Liver (tissue), 9 donors: Measurements from ENCODE around the gene UVSSA. TPM values are rescaled to one million over a fixed set of nuclear protein-coding genes. Genes with fewer than 3 reads are reported as not detected.

Experiments
- DNase-seq: peaks from one replicate; pipeline ENCODE4 v3.0.0-alpha.2; 2017; ENCODE audit warnings: low spot score
- H3K27ac ChIP-seq, 2 donors: one replicate each; pipeline ENCODE4 v1.7.0; 2013; ENCODE audit warnings: inconsistent platforms in 2 of 2, low read length in 2 of 2, control low read depth in 1 of 2, low read depth in 1 of 2, mild to moderate bottlenecking in 1 of 2
- H3K27me3 ChIP-seq, 4 donors: one replicate each; pipeline versions ENCODE4 v1.6.1 to v1.7.0; 2013; ENCODE audit warnings: low read length in 3 of 4, inconsistent platforms in 1 of 4, mild to moderate bottlenecking in 1 of 4, moderate library complexity in 1 of 4; ENCODE audit not compliant: control insufficient read depth in 4 of 4, insufficient read depth in 4 of 4
- H3K36me3 ChIP-seq, 4 donors: one replicate each; pipeline versions ENCODE4 v1.6.1 to v1.7.0; 2013; ENCODE audit warnings: low read length in 3 of 4, mild to moderate bottlenecking in 3 of 4, low read depth in 1 of 4, moderate library complexity in 1 of 4; ENCODE audit not compliant: control insufficient read depth in 4 of 4, insufficient read depth in 3 of 4
- H3K4me1 ChIP-seq, 4 donors: one replicate each; pipeline versions ENCODE4 v1.6.1 to v1.7.0; 2013; ENCODE audit warnings: low read length in 3 of 4, mild to moderate bottlenecking in 3 of 4, moderate library complexity in 1 of 4; ENCODE audit not compliant: control insufficient read depth in 4 of 4, insufficient read depth in 4 of 4
- H3K4me3 ChIP-seq, 3 donors: one replicate each; pipeline versions ENCODE4 v1.6.1 to v1.7.0; 2013; ENCODE audit warnings: low read length in 3 of 3, control low read depth in 1 of 3, low read depth in 1 of 3, mild to moderate bottlenecking in 1 of 3
- H3K9ac ChIP-seq, 2 donors: one replicate each; pipeline ENCODE4 v1.7.0; 2013; ENCODE audit warnings: low read length in 2 of 2, mild to moderate bottlenecking in 2 of 2, moderate library complexity in 2 of 2, control low read depth in 1 of 2, low read depth in 1 of 2
- H3K9me3 ChIP-seq, 4 donors: one replicate each; pipeline versions ENCODE4 v1.6.1 to v1.7.0; 2013; ENCODE audit warnings: low read length in 3 of 4; ENCODE audit not compliant: control insufficient read depth in 4 of 4
- ATF3 ChIP-seq: IDR thresholded peaks from 2 replicates; pipeline ENCODE4 v1.6.1; 2016; ENCODE audit warnings: antibody characterized with exemption
- EGR1 ChIP-seq, 2 donors: IDR thresholded peaks; 2 replicates each; pipeline ENCODE4 v1.6.1; 2016 to 2018; ENCODE audit warnings: antibody characterized with exemption in 2 of 2, low read depth in 2 of 2
- FOXA1 ChIP-seq: IDR thresholded peaks from 2 replicates; pipeline ENCODE4 v1.6.1; 2016; ENCODE audit warnings: antibody characterized with exemption
- GABPA ChIP-seq, 2 donors: IDR thresholded peaks in 1 of 2; conservative IDR thresholded peaks in 1 of 2; 2 replicates each; pipeline ENCODE4 v1.6.1; 2016; ENCODE audit warnings: antibody characterized with exemption in 2 of 2, mild to moderate bottlenecking in 1 of 2, moderate library complexity in 1 of 2
- HNF4A ChIP-seq, 2 donors: conservative IDR thresholded peaks; 2 replicates each; pipeline ENCODE4 v1.6.1; 2016; ENCODE audit warnings: antibody characterized with exemption in 2 of 2, mild to moderate bottlenecking in 2 of 2
- HNF4G ChIP-seq: IDR thresholded peaks from 2 replicates; pipeline ENCODE4 v1.6.1; 2016; ENCODE audit warnings: antibody characterized with exemption
- MAX ChIP-seq: IDR thresholded peaks from 2 replicates; pipeline ENCODE4 v1.6.1; 2016; ENCODE audit warnings: antibody characterized with exemption
- NR2F2 ChIP-seq: IDR thresholded peaks from 2 replicates; pipeline ENCODE4 v1.6.1; 2016; ENCODE audit warnings: antibody characterized with exemption
- RAD21 ChIP-seq, 2 donors: IDR thresholded peaks; 2 replicates each; pipeline ENCODE4 v1.6.1; 2016; ENCODE audit warnings: antibody characterized with exemption in 2 of 2, mild to moderate bottlenecking in 2 of 2
- TAF1 ChIP-seq: conservative IDR thresholded peaks from 2 replicates; pipeline ENCODE4 v1.6.1; 2016; ENCODE audit warnings: antibody characterized with exemption, mild to moderate bottlenecking
- WGBS: extraction: QIAGEN DNeasy Blood & Tissue Kit; methylation state at CpG from one replicate; pipeline ENCODE4 v1.1.7; 2013; 5-methylcytosine and 5-hydroxymethylcytosine counted together
- polyA plus RNA-seq, 2 donors: library from polyadenylated mRNA; stranded (reverse) in 1 of 2; unstranded in 1 of 2; fragments of 200-250 nt in 1 of 2; fragments of >200 nt in 1 of 2; fragmentation: Nextera tagmentation in 1 of 2; extraction: Ambion mirVana in 1 of 2; gene quantifications; one replicate each; pipeline versions ENCODE4 v1.2.1 to v1.2.3, GENCODE V29; 2013 to 2015
- total RNA-seq, 2 donors: library from RNA; depleted of rRNA; stranded (reverse); fragments of >200 nt; gene quantifications; one replicate each; pipeline ENCODE4 v1.2.3, GENCODE V29; 2014
- TF ChIP-seq, protein P1 (sequence below): IDR thresholded peaks from 2 replicates; pipeline ENCODE4 v1.6.1; 2016; ENCODE audit warnings: antibody characterized with exemption, mild to moderate bottlenecking
- donor health status: healthy.
- donor health status: healthy.
- donor health status: healthy.
- donor health status: healthy.
- donor health status: healthy.

The UVSSA gene
- total and polyA plus RNA-seq, 4 donors, result 2.2 to 18.3 (median 3.6) TPM

GRCh38 chr4:1404573-1405253 is 57.7 kb downstream of the UVSSA start (continued):
- TF ChIP-seq MAX, result no peak
- TF ChIP-seq FOXA1, result no peak
- TF ChIP-seq, protein P1, sequence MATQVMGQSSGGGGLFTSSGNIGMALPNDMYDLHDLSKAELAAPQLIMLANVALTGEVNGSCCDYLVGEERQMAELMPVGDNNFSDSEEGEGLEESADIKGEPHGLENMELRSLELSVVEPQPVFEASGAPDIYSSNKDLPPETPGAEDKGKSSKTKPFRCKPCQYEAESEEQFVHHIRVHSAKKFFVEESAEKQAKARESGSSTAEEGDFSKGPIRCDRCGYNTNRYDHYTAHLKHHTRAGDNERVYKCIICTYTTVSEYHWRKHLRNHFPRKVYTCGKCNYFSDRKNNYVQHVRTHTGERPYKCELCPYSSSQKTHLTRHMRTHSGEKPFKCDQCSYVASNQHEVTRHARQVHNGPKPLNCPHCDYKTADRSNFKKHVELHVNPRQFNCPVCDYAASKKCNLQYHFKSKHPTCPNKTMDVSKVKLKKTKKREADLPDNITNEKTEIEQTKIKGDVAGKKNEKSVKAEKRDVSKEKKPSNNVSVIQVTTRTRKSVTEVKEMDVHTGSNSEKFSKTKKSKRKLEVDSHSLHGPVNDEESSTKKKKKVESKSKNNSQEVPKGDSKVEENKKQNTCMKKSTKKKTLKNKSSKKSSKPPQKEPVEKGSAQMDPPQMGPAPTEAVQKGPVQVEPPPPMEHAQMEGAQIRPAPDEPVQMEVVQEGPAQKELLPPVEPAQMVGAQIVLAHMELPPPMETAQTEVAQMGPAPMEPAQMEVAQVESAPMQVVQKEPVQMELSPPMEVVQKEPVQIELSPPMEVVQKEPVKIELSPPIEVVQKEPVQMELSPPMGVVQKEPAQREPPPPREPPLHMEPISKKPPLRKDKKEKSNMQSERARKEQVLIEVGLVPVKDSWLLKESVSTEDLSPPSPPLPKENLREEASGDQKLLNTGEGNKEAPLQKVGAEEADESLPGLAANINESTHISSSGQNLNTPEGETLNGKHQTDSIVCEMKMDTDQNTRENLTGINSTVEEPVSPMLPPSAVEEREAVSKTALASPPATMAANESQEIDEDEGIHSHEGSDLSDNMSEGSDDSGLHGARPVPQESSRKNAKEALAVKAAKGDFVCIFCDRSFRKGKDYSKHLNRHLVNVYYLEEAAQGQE, result no peak
- no peak for TF ChIP-seq EGR1 (IDR thresholded peaks at IDR 0.05; ENCODE audit: low read depth in 2 of 2)
- no peak for TF ChIP-seq HNF4G
- TF ChIP-seq HNF4A (conservative IDR thresholded peaks at IDR 0.05), result no peak

GRCh38 chr4:1405254-1405635 is 58.2 kb downstream of the UVSSA start:
- 12% methylated on average over 26 of the region's 26 CpGs for WGBS
- peaks cover 5 to 63% (median 8%) of the 10 kb centered on the region in 4 donors for H3K27me3 ChIP-seq
- H3K27ac ChIP-seq, result no peak overlapping the region
- no peak overlapping the region for H3K9ac ChIP-seq
- H3K36me3 ChIP-seq, result no peaks in the 10 kb centered on the region
- H3K9me3 ChIP-seq, result no peaks in the 10 kb centered on the region
- peaks cover 0 to 28% (median 6%) of the 10 kb centered on the region in 4 donors for H3K4me1 ChIP-seq
- DNase-seq, result no peak
- TF ChIP-seq RAD21 (IDR thresholded peaks at IDR 0.05) (no peak), MAX (no peak), NR2F2 (no peak), GABPA (IDR thresholded peaks at IDR 0.05 in 1 of 2, conservative IDR thresholded peaks at IDR 0.05 in 1 of 2) (no peak), ATF3 (no peak), EGR1 (IDR thresholded peaks at IDR 0.05; ENCODE audit: low read depth in 2 of 2) (no peak), TAF1 (no peak), HNF4G (no peak), HNF4A (conservative IDR thresholded peaks at IDR 0.05) (no peak)
- TF ChIP-seq, protein P1, result no peak
- H3K4me3 ChIP-seq, result no peak overlapping the region
